Activated naive CD4-positive, alpha-beta T cell treated with anti-CD3 and anti-CD28 coated beads, Interleukin-2, amount 10 ng/mL, durations not matched to agents 7 days and 5 days (primary cell): ENCODE measurements around the gene ASCC1.
"Not testable (repeated sequence)": the region's sequence is repeated elsewhere in the genome, so short reads cannot be mapped to it uniquely, and the experiment has no call there.

Experiments
- CTCF ChIA-PET: fragments of 350-600 bp; sonication (Branson Sonifier 250); formaldehyde crosslinking; loops from one replicate; lab custom pipeline; 2021; ENCODE audit warnings: antibody characterized with exemption; lab: Charles Lee
- DNase-seq: peaks from one replicate; pipeline ENCODE4 v3.0.0-alpha.2; 2020
- H3K27ac Mint-ChIP-seq: one replicate; pipeline ENCODE4 v1.8.0; 2021; ENCODE audit warnings: mild to moderate bottlenecking, moderate library complexity, mixed read lengths
- H3K27me3 Mint-ChIP-seq: one replicate; pipeline ENCODE4 v1.8.0; 2021; ENCODE audit warnings: mild to moderate bottlenecking, mixed read lengths
- H3K36me3 Mint-ChIP-seq: one replicate; pipeline ENCODE4 v1.8.0; 2021; ENCODE audit warnings: mixed read lengths
- H3K4me1 Mint-ChIP-seq: one replicate; pipeline ENCODE4 v1.8.0; 2021; ENCODE audit warnings: mixed read lengths
- H3K4me3 Mint-ChIP-seq: one replicate; pipeline ENCODE4 v1.8.0; 2021; ENCODE audit warnings: mild to moderate bottlenecking, moderate library complexity, mixed read lengths
- H3K9me3 Mint-ChIP-seq: one replicate; pipeline ENCODE4 v1.8.0; 2021; ENCODE audit warnings: mixed read lengths

The ASCC1 gene

GRCh38 chr10:72223743-72224101, 7.6 kb upstream of the ASCC1 start:
- CTCF ChIA-PET, result interaction anchor here (0.8 to 6.0 kb wide), 10 partner anchors 24 to 175 kb away, joined by 3 to 42 read pairs (median 8); no protein-coding TSS in a partner anchor
- Mint-ChIP-seq H3K27ac (peak overlapping the region; percentile 56), H3K4me1 (peaks cover 52% of the 10 kb centered on the region), H3K9me3 (no peaks in the 10 kb centered on the region), H3K27me3 (no peaks in the 10 kb centered on the region), H3K4me3 (no peak overlapping the region), H3K36me3 (peaks cover 32% of the 10 kb centered on the region)
- DNase-seq, result no peak

- Mint-ChIP-seq H3K27ac (no peak overlapping the region), H3K9me3 (no peaks in the 10 kb centered on the region), H3K36me3 (peaks cover 33% of the 10 kb centered on the region), H3K4me3 (no peak overlapping the region), H3K27me3 (no peaks in the 10 kb centered on the region), H3K4me1 (peaks cover 55% of the 10 kb centered on the region)
- CTCF ChIA-PET, result interaction anchor here (0.7 to 6.0 kb wide), 8 partner anchors 11 to 325 kb away, joined by 3 to 37 read pairs (median 6); no protein-coding TSS in a partner anchor
- DNase-seq, result no peak
Measured at GRCh38 chr10:72221278-72221677, 5.2 kb upstream of the ASCC1 start.

- Mint-ChIP-seq H3K27ac (peak overlapping the region; percentile 52), H3K4me3 (no peak overlapping the region), H3K36me3 (peaks cover 33% of the 10 kb centered on the region), H3K9me3 (no peaks in the 10 kb centered on the region), H3K4me1 (peaks cover 55% of the 10 kb centered on the region), H3K27me3 (no peaks in the 10 kb centered on the region)
- CTCF ChIA-PET, result interaction anchor here (0.7 to 6.0 kb wide), 6 partner anchors 41 to 268 kb away, joined by 3 to 37 read pairs (median 10); no protein-coding TSS in a partner anchor
- DNase-seq, result no peak
Measured at GRCh38 chr10:72220637-72221036, 4.6 kb upstream of the ASCC1 start.

- H3K27ac Mint-ChIP-seq, result peak overlapping the region; percentile 81
- H3K4me1 Mint-ChIP-seq, result peaks cover 63% of the 10 kb centered on the region
- peak overlapping the region; percentile 57 for H3K4me3 Mint-ChIP-seq
- DNase-seq, result no peak
- CTCF ChIA-PET, result interaction anchor here (0.6 to 4.2 kb wide), 12 partner anchors 11 to 170 kb away, joined by 3 to 24 read pairs (median 4); no protein-coding TSS in a partner anchor
- H3K9me3 Mint-ChIP-seq, result no peaks in the 10 kb centered on the region
- no peaks in the 10 kb centered on the region for H3K27me3 Mint-ChIP-seq
- H3K36me3 Mint-ChIP-seq, result peaks cover 28% of the 10 kb centered on the region
Measured at GRCh38 chr10:72219235-72219814, 3.2 kb upstream of the ASCC1 start.

GRCh38 chr10:72218726-72219125, 2.6 kb upstream of the ASCC1 start:
- H3K27me3 Mint-ChIP-seq, result no peaks in the 10 kb centered on the region
- no peak for DNase-seq
- H3K9me3 Mint-ChIP-seq, result no peaks in the 10 kb centered on the region
- H3K27ac Mint-ChIP-seq, result peak overlapping the region; percentile 81
- peak overlapping the region; percentile 57 for H3K4me3 Mint-ChIP-seq
- CTCF ChIA-PET, result interaction anchor here (0.6 to 4.2 kb wide), 13 partner anchors 8 to 170 kb away, joined by 3 to 24 read pairs (median 4); no protein-coding TSS in a partner anchor
- H3K4me1 Mint-ChIP-seq, result peaks cover 62% of the 10 kb centered on the region
- peaks cover 23% of the 10 kb centered on the region for H3K36me3 Mint-ChIP-seq

GRCh38 chr10:72218325-72218724, 2.2 kb upstream of the ASCC1 start:
- CTCF ChIA-PET, result interaction anchor here (0.6 to 3.2 kb wide), 12 partner anchors 8 to 322 kb away, joined by 3 to 18 read pairs (median 4); no protein-coding TSS in a partner anchor
- Mint-ChIP-seq H3K9me3 (no peaks in the 10 kb centered on the region), H3K27ac (peak overlapping the region; percentile 81), H3K4me3 (peak overlapping the region; percentile 57), H3K27me3 (no peaks in the 10 kb centered on the region), H3K4me1 (peaks cover 62% of the 10 kb centered on the region), H3K36me3 (peaks cover 21% of the 10 kb centered on the region)
- DNase-seq, result no peak

- DNase-seq, CTCF ChIA-PET, H3K27me3 Mint-ChIP-seq, H3K4me3 Mint-ChIP-seq, H3K9me3 Mint-ChIP-seq: not testable (repeated sequence)
- peaks cover 36% of the 10 kb centered on the region for H3K36me3 Mint-ChIP-seq
- peak overlapping the region; percentile 14 for H3K27ac Mint-ChIP-seq
- peaks cover 57% of the 10 kb centered on the region for H3K4me1 Mint-ChIP-seq
Measured at GRCh38 chr10:72211832-72212231, 4.2 kb downstream of the ASCC1 start.

GRCh38 chr10:72211381-72211780, 4.7 kb downstream of the ASCC1 start:
- CTCF ChIA-PET, result not testable (repeated sequence)

GRCh38 chr10:72208526-72208925, 7.5 kb downstream of the ASCC1 start:
- H3K27ac Mint-ChIP-seq, result peak overlapping the region; percentile 93

More at GRCh38 chr10:72211381-72211780, 4.7 kb downstream of the ASCC1 start:
- not testable (repeated sequence) for H3K4me3 Mint-ChIP-seq, H3K9me3 Mint-ChIP-seq, DNase-seq, H3K27ac Mint-ChIP-seq, H3K27me3 Mint-ChIP-seq
- Mint-ChIP-seq H3K4me1 (peaks cover 54% of the 10 kb centered on the region), H3K36me3 (peaks cover 35% of the 10 kb centered on the region)

GRCh38 chr10:72206511-72207229, 9.4 kb downstream of the ASCC1 start:
- no peak for DNase-seq
- CTCF ChIA-PET, result no interaction called here
- Mint-ChIP-seq H3K4me3 (no peak overlapping the region), H3K27me3 (no peaks in the 10 kb centered on the region), H3K27ac (peak overlapping the region; percentile 56), H3K9me3 (no peaks in the 10 kb centered on the region), H3K4me1 (peaks cover 28% of the 10 kb centered on the region), H3K36me3 (peaks cover 44% of the 10 kb centered on the region)

More at GRCh38 chr10:72208526-72208925, 7.5 kb downstream of the ASCC1 start:
- H3K4me3 Mint-ChIP-seq, CTCF ChIA-PET, H3K27me3 Mint-ChIP-seq, H3K9me3 Mint-ChIP-seq: not testable (repeated sequence)
- H3K4me1 Mint-ChIP-seq, result peaks cover 36% of the 10 kb centered on the region
- peak; percentile 60 for DNase-seq
- peaks cover 42% of the 10 kb centered on the region for H3K36me3 Mint-ChIP-seq

GRCh38 chr10:72204724-72205123, 11.4 kb downstream of the ASCC1 start:
- CTCF ChIA-PET, result interaction anchor here (1.7 kb wide), 1 partner anchor 79 kb away, joined by 4 read pairs; no protein-coding TSS in a partner anchor
- DNase-seq, result no peak
- Mint-ChIP-seq H3K27ac (no peak overlapping the region), H3K36me3 (peaks cover 34% of the 10 kb centered on the region), H3K9me3 (no peaks in the 10 kb centered on the region), H3K4me1 (peaks cover 17% of the 10 kb centered on the region), H3K4me3 (no peak overlapping the region), H3K27me3 (no peaks in the 10 kb centered on the region)

- no peaks in the 10 kb centered on the region for H3K27me3 Mint-ChIP-seq
- CTCF ChIA-PET, result interaction anchor here (1.7 kb wide), 1 partner anchor 78 kb away, joined by 4 read pairs; no protein-coding TSS in a partner anchor
- H3K36me3 Mint-ChIP-seq, result peaks cover 34% of the 10 kb centered on the region
- H3K4me3 Mint-ChIP-seq, result no peak overlapping the region
- no peak for DNase-seq
- H3K9me3 Mint-ChIP-seq, result no peaks in the 10 kb centered on the region
- H3K4me1 Mint-ChIP-seq, result peaks cover 14% of the 10 kb centered on the region
- no peak overlapping the region for H3K27ac Mint-ChIP-seq
Measured at GRCh38 chr10:72204296-72204695, 11.8 kb downstream of the ASCC1 start.

- Mint-ChIP-seq H3K27ac (no peak overlapping the region), H3K27me3 (no peaks in the 10 kb centered on the region), H3K9me3 (no peaks in the 10 kb centered on the region), H3K4me3 (no peak overlapping the region), H3K4me1 (no peaks in the 10 kb centered on the region), H3K36me3 (peaks cover 27% of the 10 kb centered on the region)
- DNase-seq, result no peak
- CTCF ChIA-PET, result no interaction called here
Measured at GRCh38 chr10:72201293-72201692, 14.8 kb downstream of the ASCC1 start.

GRCh38 chr10:72200883-72201282, 15.2 kb downstream of the ASCC1 start:
- H3K36me3 Mint-ChIP-seq, result peaks cover 30% of the 10 kb centered on the region
- CTCF ChIA-PET, result no interaction called here
- no peak overlapping the region for H3K4me3 Mint-ChIP-seq

More at GRCh38 chr10:72200883-72201282, 15.2 kb downstream of the ASCC1 start:
- H3K4me1 Mint-ChIP-seq, result no peaks in the 10 kb centered on the region
- no peak for DNase-seq
- H3K9me3 Mint-ChIP-seq, result no peaks in the 10 kb centered on the region
- no peaks in the 10 kb centered on the region for H3K27me3 Mint-ChIP-seq
- H3K27ac Mint-ChIP-seq, result no peak overlapping the region
